Measurements from ENCODE around the gene NECAB2.

DNA sequence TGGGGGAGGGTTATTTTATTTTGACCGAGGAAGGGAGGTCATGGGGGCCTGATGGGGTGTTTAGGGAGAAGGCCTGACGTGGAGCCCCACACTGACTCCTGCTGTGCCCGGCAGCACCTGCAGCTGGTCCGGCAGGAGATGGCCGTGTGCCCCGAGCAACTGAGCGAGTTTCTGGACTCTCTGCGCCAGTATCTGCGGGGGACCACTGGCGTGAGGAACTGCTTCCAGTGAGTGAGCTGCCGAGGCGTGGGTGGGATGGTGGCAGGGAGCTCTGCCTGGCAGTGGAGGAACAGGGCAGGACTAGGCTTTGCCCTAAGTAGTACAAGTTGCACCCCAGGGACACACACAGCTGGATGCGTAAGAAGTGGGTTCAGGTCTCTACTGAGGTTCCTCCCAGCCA, 30.0 kb downstream of the NECAB2 start:
- TF ChIP-seq CTCF (IDR thresholded peaks at IDR 0.05; ENCODE audit: low read length) (no peak), EZH2phosphoT487 (IDR thresholded peaks at IDR 0.05; ENCODE audit: low read length) (no peak), EZH2 (optimal IDR thresholded peaks at IDR 0.05; ENCODE audit: low read depth, low read length) (no peak)
